Measurements from ENCODE around the gene MBD5. TPM values are rescaled to one million over a fixed set of nuclear protein-coding genes. Genes with fewer than 3 reads are reported as not detected.

Gene MBD5
- total RNA-seq, 4 donors from 2014 or later: 22.9 to 44.2 (median 40.2) TPM

DNA sequence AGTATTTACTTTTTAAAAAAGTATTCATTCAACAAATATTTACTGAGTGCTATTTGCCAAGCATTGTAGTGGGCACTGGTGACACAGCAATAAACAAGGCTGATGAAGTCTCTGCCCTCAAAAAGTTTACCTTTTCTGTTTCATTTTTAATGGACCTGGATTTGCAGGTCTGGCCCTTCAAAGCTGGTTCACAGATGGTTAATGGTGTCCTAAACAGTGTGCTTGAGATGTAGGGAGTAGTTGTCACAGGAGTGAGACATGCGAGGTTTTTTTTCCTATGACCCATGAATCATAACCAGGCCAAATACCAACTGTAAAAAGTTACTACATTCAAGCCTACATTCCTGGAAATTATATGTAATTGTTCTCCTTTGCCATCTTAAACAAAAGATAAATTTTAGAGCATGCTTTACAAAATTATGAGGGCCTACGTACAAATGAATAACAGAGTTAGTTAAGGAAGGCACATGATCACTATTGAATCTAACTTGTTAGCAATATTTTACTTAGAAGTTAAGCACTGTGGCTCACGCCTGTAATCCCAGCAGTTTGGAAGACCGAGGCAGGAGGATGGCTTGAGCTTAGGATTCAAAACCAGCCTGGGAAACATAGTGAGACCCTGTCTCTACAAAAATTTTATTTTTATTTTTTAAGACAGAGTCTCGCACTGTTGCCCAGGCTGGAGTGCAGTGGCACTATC, 223.9 kb downstream of the MBD5 start:
- Histone ChIP-seq H3K27me3 (no peaks in the 10 kb centered on the region), H3K36me3 (no peaks in the 10 kb centered on the region), H3K27ac (no peak overlapping the region), H3K9me3 (peaks cover 0 to 6% (median 0%) of the 10 kb centered on the region in 4 donors), H3K4me3 (no peak overlapping the region), H3K4me1 (no peaks in the 10 kb centered on the region)
- no peak for DNase-seq
- no peak for TF ChIP-seq POLR2A (IDR thresholded peaks at IDR 0.05)
- TF ChIP-seq, protein P1, sequence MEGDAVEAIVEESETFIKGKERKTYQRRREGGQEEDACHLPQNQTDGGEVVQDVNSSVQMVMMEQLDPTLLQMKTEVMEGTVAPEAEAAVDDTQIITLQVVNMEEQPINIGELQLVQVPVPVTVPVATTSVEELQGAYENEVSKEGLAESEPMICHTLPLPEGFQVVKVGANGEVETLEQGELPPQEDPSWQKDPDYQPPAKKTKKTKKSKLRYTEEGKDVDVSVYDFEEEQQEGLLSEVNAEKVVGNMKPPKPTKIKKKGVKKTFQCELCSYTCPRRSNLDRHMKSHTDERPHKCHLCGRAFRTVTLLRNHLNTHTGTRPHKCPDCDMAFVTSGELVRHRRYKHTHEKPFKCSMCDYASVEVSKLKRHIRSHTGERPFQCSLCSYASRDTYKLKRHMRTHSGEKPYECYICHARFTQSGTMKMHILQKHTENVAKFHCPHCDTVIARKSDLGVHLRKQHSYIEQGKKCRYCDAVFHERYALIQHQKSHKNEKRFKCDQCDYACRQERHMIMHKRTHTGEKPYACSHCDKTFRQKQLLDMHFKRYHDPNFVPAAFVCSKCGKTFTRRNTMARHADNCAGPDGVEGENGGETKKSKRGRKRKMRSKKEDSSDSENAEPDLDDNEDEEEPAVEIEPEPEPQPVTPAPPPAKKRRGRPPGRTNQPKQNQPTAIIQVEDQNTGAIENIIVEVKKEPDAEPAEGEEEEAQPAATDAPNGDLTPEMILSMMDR (IDR thresholded peaks at IDR 0.05): no peak

DNA sequence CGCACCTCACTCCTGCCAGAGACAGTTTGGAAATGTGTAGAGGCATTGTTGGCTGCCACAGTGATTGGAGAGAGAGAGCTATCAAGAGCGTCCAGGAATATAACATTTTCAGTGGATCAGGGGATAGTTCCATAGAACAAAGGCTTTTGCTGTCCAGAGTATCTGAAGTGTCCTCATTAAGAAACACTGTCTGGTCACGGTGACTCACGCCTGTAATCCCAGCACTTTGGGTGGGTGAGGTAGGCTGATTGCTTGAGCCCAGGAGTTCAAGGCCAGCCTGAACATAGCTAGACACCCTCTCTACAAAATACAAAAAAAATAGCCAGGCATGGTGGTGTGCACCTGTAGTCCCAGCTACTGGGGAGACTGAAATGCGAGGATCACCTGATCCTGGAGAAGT, 231.1 kb downstream of the MBD5 start:
- H3K27me3 ChIP-seq: no peaks in the 10 kb centered on the region
- no peaks in the 10 kb centered on the region for H3K4me1 ChIP-seq
- no peak for DNase-seq
- no peaks in the 10 kb centered on the region for H3K36me3 ChIP-seq
- H3K9me3 ChIP-seq: peaks cover 0 to 6% (median 2%) of the 10 kb centered on the region in 4 donors
- TF ChIP-seq, protein P1 (IDR thresholded peaks at IDR 0.05): no peak
- no peak for TF ChIP-seq POLR2A (IDR thresholded peaks at IDR 0.05)
- no peak overlapping the region for H3K27ac ChIP-seq
- no peak overlapping the region for H3K4me3 ChIP-seq

DNA sequence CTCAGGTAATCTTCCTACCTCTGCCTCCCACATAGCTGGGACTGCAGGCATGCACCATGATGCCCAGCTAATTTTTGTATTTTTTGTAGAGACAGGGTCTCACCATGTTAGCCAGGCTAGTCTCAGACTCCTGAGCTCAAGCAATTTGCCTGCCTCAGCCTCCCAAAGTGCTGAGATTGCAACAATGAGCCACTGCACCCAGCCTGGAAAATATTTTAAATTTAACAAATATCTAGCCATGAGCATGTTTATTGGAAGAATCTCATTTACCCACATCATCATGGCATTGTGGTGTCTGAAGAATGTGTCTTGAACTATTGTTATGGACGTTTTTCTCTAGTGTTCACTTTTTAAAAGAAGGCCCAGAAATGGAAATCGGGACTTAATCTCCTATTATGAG, 231.8 kb downstream of the MBD5 start:
- Histone ChIP-seq H3K27ac (no peak overlapping the region), H3K36me3 (no peaks in the 10 kb centered on the region), H3K4me3 (no peak overlapping the region), H3K4me1 (no peaks in the 10 kb centered on the region), H3K9me3 (peaks cover 0 to 6% (median 2%) of the 10 kb centered on the region in 4 donors), H3K27me3 (no peaks in the 10 kb centered on the region)
- no peak for TF ChIP-seq POLR2A (IDR thresholded peaks at IDR 0.05)
- TF ChIP-seq, protein P1 (IDR thresholded peaks at IDR 0.05): no peak
- no peak for DNase-seq

DNA sequence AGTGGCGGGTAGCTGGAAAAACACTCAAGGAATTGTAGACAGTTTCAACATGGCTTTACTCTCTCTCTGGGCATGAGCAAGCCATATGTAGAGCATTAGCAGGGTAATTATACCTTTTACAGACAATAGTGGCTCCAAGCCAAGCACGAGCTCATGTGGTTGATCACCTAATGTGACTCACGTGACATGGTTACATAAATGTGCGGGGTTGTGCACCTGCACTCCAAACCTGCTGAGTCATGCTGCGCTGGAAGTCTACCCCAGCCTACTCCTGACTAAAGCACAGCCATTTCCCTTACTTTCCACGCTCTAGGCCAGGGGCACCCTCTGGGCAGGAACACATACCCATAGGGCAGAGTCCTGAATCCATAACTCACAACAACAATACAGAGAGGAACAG, 232.8 kb downstream of the MBD5 start:
- no peaks in the 10 kb centered on the region for H3K27me3 ChIP-seq
- DNase-seq: no peak
- TF ChIP-seq, protein P1 (IDR thresholded peaks at IDR 0.05): no peak
- no peak for TF ChIP-seq POLR2A (IDR thresholded peaks at IDR 0.05)
- H3K9me3 ChIP-seq: peaks cover 0 to 6% (median 2%) of the 10 kb centered on the region in 4 donors
- H3K36me3 ChIP-seq: no peaks in the 10 kb centered on the region
- H3K4me1 ChIP-seq: no peaks in the 10 kb centered on the region
- no peak overlapping the region for H3K27ac ChIP-seq
- no peak overlapping the region for H3K4me3 ChIP-seq

DNA sequence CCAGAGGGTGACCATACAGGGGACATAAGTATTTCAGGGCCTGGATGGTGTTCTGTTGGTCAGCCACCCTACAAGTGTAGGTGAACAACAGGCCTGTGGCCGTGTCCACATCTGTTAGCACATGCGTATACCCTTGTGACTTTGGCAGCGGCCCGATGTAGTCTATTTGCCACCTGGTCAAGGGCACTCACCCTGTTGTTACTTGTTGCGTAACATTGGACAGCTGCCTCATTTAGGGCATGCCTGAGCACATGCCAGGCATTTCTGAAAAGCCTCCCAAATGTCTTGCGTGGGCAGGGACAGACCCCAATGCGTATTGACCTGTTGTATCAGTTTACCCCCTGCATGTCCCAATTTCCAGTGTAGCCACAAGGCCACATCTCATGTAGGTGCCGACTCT, 235.0 kb downstream of the MBD5 start:
- no peak for DNase-seq
- no peak overlapping the region for H3K27ac ChIP-seq
- H3K27me3 ChIP-seq: no peaks in the 10 kb centered on the region
- TF ChIP-seq, protein P1 (IDR thresholded peaks at IDR 0.05): no peak
- no peak for TF ChIP-seq POLR2A (IDR thresholded peaks at IDR 0.05)
- no peak overlapping the region for H3K4me3 ChIP-seq
- H3K4me1 ChIP-seq: no peaks in the 10 kb centered on the region
- H3K36me3 ChIP-seq: no peaks in the 10 kb centered on the region
- H3K9me3 ChIP-seq: peaks cover 0 to 6% (median 2%) of the 10 kb centered on the region in 4 donors

All from Peyer's patch (tissue), 4 donors.